GM19099 (cell line): ENCODE measurements around the gene EFTUD2.

Experiments used
- POLR2A ChIP-seq: IDR thresholded peaks from 3 replicates; pipeline ENCODE4 v1.6.1; 2011; ENCODE audit warnings: low read depth; ENCODE audit not compliant: insufficient read length; ENCODE audit errors: extremely low read depth

Gene EFTUD2

DNA sequence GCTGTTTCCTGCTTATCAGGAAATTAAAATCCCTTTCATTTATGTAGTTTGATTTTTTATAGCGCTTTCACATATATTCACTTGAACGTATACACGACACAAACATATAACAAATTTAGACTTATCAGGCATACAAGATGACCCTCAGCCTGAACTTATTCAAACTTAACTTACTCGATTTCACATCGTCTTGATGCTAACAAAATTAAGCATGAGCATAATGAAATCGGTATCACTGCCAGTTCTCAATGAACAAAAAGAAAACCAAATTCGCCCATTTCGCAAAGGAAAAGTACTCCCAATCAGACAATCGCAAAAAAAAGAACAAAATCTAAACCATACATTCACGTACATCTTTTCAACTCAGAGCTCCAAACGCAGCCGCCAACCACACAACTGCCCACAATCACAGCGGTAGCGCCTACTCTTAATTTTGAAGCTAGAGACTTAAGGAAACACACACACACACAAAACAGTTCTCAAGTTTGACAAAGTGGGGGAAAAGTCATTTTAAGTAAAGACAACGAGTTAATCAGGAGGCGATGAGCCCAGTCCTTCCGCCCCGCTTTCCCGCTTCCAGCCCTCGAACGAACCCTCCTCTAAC lies 70.2 kb downstream of the EFTUD2 start:
- no peak for TF ChIP-seq POLR2A

- no peak for TF ChIP-seq POLR2A
Observed at GRCh38 chr17:44827863-44828262, 71.4 kb downstream of the EFTUD2 start.

GRCh38 chr17:44826123-44826790 lies 73.0 kb downstream of the EFTUD2 start:
- TF ChIP-seq POLR2A = no peak

DNA sequence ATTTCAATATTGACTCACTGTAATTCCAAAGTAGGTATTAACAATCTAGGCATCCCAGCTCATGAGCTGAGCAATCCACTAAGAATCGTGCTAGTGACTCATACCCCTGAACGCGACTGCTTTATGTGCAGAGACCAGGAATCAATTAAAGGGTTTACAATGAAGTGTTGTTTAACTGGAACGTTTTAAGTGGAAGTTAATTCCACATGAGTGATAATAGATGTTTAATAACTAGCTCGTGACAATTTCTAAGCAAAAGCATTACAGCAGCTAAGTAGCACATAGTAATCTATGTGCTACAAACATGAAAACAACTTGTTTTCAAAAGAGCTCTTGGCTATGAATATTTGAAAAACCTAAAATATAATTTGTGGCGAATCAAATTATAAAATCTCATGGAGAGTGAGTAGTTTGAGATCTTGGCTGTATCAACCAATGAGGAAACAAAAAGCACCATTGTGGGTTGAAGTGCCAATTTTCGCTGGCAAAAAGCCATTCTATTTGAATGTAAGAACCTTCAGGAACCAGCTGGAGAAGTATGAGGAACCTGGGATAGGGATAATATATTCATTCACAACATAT lies 78.5 kb downstream of the EFTUD2 start:
- no peak for TF ChIP-seq POLR2A

DNA sequence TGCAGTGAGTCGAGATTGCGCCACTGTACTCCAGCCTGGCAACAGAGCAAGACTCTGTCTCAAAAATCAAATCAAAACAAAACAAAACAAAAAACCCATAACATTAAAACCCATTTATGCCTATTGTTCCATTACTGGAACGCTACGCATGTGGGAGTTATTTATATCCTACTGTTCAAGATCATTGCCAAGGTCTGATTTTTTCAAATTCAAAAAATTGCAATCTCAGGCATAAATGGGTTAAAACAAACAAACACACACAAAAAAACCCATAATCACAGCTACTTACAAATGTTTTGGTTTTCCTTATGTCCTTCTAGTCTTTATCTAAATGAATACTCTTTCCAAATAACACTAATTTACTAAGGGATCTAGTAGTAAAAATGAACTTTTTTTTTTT lies 87.0 kb downstream of the EFTUD2 start:
- TF ChIP-seq POLR2A = no peak

- no peak for TF ChIP-seq POLR2A
Observed at GRCh38 chr17:44808156-44808555, 91.1 kb downstream of the EFTUD2 start.

GRCh38 chr17:44807817-44808155 lies 91.5 kb downstream of the EFTUD2 start:
- no peak for TF ChIP-seq POLR2A

- TF ChIP-seq POLR2A = no peak
Observed at GRCh38 chr17:44807093-44807816, 92.0 kb downstream of the EFTUD2 start.

DNA sequence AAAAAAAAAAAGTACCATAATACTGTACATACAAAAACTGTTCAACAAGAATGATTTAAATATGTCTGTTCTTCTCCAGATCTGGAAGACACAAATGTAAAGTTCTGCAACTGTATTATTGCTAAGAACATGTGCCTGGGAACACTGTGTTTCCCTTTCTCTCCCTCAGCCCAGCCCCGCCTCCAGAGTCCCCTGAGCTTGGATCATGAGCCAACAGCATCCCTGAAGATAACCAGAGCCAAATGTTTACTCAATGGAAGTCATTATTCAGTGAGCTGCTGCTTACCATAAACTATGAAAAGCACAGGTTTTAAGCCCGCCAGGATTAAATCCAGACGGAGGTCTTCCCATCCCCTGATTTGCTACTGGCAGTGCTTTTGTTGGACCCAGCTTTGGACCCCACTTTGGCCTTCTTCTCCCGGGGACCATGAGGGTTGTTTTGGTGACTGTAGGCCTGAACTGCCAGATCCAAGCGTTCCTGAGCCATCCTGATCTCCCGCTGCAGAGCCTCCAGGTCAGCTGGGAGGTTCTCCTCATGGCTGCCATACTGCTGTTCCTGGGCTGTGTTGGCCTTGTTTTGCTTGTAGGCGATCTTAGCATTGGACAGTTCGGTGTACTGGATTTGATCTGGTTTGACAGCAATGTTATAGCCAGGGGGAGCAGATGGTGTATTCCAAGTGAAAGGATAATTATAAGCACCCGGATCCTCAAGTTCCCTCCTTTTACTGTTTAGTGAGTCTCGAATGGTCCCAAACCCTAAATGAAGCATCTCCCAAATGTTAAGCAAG lies 94.7 kb downstream of the EFTUD2 start:
- no peak for TF ChIP-seq POLR2A

GRCh38 chr17:44801880-44802279 lies 97.4 kb downstream of the EFTUD2 start:
- no peak for TF ChIP-seq POLR2A
